Activated CD8-positive, alpha-beta memory T cell treated with anti-CD3 and anti-CD28 coated beads for 36 hours (primary cell): ENCODE data around the gene KMT2B. TPM values are rescaled to one million over a fixed set of nuclear protein-coding genes. Genes with fewer than 3 reads are reported as not detected.

Experiments used
- CTCF ChIA-PET: fragments of 350-600 bp; sonication (Branson Sonifier 250); formaldehyde crosslinking; loops from one replicate; lab custom pipeline; 2021; ENCODE audit warnings: antibody characterized with exemption; lab: Charles Lee
- POLR2A ChIA-PET: fragments of 350-600 bp; sonication (Branson Sonifier 250); formaldehyde crosslinking; loops from one replicate; lab custom pipeline; 2021; ENCODE audit warnings: antibody characterized with exemption; lab: Charles Lee
- total RNA-seq, 2 experiments: library from RNA; stranded (reverse); gene quantifications; one replicate each; pipeline ENCODE4 v1.2.3, GENCODE V29; 2021

The KMT2B gene
- total RNA-seq, 2 experiments from 2014 or later, result 52.0 to 53.1 TPM

- ChIA-PET CTCF (no interaction called here), POLR2A (interaction anchor here (2.1 kb wide), 1 partner anchor 33 kb away, joined by 6 read pairs; the partner anchor contains the start of genes PSENEN and U2AF1L4)
These were observed 60.2 kb downstream of the KMT2B start for GRCh38 chr19:35777961-35778360.

- CTCF ChIA-PET, result no interaction called here
- POLR2A ChIA-PET, result interaction anchor here (0.6 kb wide), 1 partner anchor 21 kb away, joined by 4 read pairs; no protein-coding TSS in a partner anchor
These were observed 61.2 kb downstream of the KMT2B start for GRCh38 chr19:35779033-35779432.

GRCh38 chr19:35780058-35780457 is 62.3 kb downstream of the KMT2B start:
- POLR2A ChIA-PET, result no interaction called here
- CTCF ChIA-PET, result no interaction called here

GRCh38 chr19:35780717-35781116 is 62.9 kb downstream of the KMT2B start:
- ChIA-PET POLR2A (no interaction called here), CTCF (no interaction called here)

GRCh38 chr19:35781650-35782049 is 63.8 kb downstream of the KMT2B start:
- CTCF ChIA-PET, result no interaction called here
- POLR2A ChIA-PET, result no interaction called here

GRCh38 chr19:35782589-35782988 is 64.8 kb downstream of the KMT2B start:
- POLR2A ChIA-PET, result no interaction called here
- CTCF ChIA-PET, result no interaction called here

- POLR2A ChIA-PET, result interaction anchor here (0.6 kb wide), 1 partner anchor 86 kb away, joined by 8 read pairs; no protein-coding TSS in a partner anchor
- CTCF ChIA-PET, result no interaction called here
These were observed 65.9 kb downstream of the KMT2B start for GRCh38 chr19:35783469-35784434.

- CTCF ChIA-PET, result no interaction called here
- POLR2A ChIA-PET, result interaction anchor here (0.6 kb wide), 1 partner anchor 87 kb away, joined by 8 read pairs; no protein-coding TSS in a partner anchor
These were observed 66.9 kb downstream of the KMT2B start for GRCh38 chr19:35784503-35785338.

GRCh38 chr19:35785339-35785627 is 67.5 kb downstream of the KMT2B start:
- ChIA-PET CTCF (no interaction called here), POLR2A (no interaction called here)

GRCh38 chr19:35786299-35787160 is 68.7 kb downstream of the KMT2B start:
- POLR2A ChIA-PET, result no interaction called here
- CTCF ChIA-PET, result no interaction called here

GRCh38 chr19:35787227-35787799 is 69.5 kb downstream of the KMT2B start:
- CTCF ChIA-PET, result no interaction called here
- POLR2A ChIA-PET, result no interaction called here

Other genes starting within 250 kb of the KMT2B start
- gene KRTDAP, start 227.5 kb upstream of the KMT2B start, total RNA-seq, result not detected
- gene DMKN, start 204.4 kb upstream of the KMT2B start, total RNA-seq, result 1 to 10 TPM in 1 of 2 experiments, under 1 TPM in 1; 0.65 to 2.0 TPM
- gene SBSN, start 189.7 kb upstream of the KMT2B start, total RNA-seq, result not detected
- not detected for gene GAPDHS, start 184.5 kb upstream of the KMT2B start, total RNA-seq
- gene TMEM147, start 172.4 kb upstream of the KMT2B start, total RNA-seq, result 100 to 1,000 TPM; 106 to 110 TPM
- gene ATP4A, start 154.3 kb upstream of the KMT2B start, total RNA-seq, result not detected
- not detected for gene PMIS2, start 131.8 kb upstream of the KMT2B start, total RNA-seq
- gene HAUS5, start 105.3 kb upstream of the KMT2B start, total RNA-seq, result 10 to 100 TPM; 38.8 to 40.9 TPM
- 100 to 1,000 TPM; 102 to 104 TPM for gene RBM42, start 89.0 kb upstream of the KMT2B start, total RNA-seq
- gene ETV2, start 76.3 kb upstream of the KMT2B start, total RNA-seq, result 1 to 10 TPM; 2.0 to 2.1 TPM
- gene COX6B1, start 69.7 kb upstream of the KMT2B start, total RNA-seq, result 100 to 1,000 TPM; 426 to 431 TPM
- under 1 TPM; 0.23 to 0.38 TPM for gene UPK1A, start 51.5 kb upstream of the KMT2B start, total RNA-seq
- gene ZBTB32, start 13.4 kb upstream of the KMT2B start, total RNA-seq, result 100 to 1,000 TPM; 278 to 282 TPM
- gene IGFLR1, start 24.4 kb downstream of the KMT2B start, total RNA-seq, result 10 to 100 TPM; 82.6 to 85.6 TPM
- gene U2AF1L4, start 27.4 kb downstream of the KMT2B start, total RNA-seq, result 10 to 100 TPM; 24.9 to 26.6 TPM
- gene PSENEN, start 27.6 kb downstream of the KMT2B start, total RNA-seq, result 10 to 100 TPM; 50.8 to 53.4 TPM
- gene LIN37, start 30.6 kb downstream of the KMT2B start, total RNA-seq, result 10 to 100 TPM in 1 of 2 experiments, 1 to 10 TPM in 1; 7.3 to 10.5 TPM
- under 1 TPM in 1 of 2 experiments, not detected in 1; 0.21 TPM for gene HSPB6, start 39.0 kb downstream of the KMT2B start, total RNA-seq
- 10 to 100 TPM; 33.7 to 37.0 TPM for gene PROSER3, start 40.2 kb downstream of the KMT2B start, total RNA-seq
- gene ARHGAP33, start 57.6 kb downstream of the KMT2B start, total RNA-seq, result 10 to 100 TPM; 12.0 to 16.5 TPM
- not detected for gene PRODH2, start 94.8 kb downstream of the KMT2B start, total RNA-seq
- gene NPHS1, start 134.5 kb downstream of the KMT2B start, total RNA-seq, result not detected
- gene KIRREL2, start 138.9 kb downstream of the KMT2B start, total RNA-seq, result 1 to 10 TPM; 1.0 TPM
- gene APLP1, start 150.6 kb downstream of the KMT2B start, total RNA-seq, result 1 to 10 TPM in 1 of 2 experiments, under 1 TPM in 1; 0.61 to 1.7 TPM
- gene NFKBID, start 182.5 kb downstream of the KMT2B start, total RNA-seq, result 10 to 100 TPM; 80.2 to 85.9 TPM
- 10 to 100 TPM; 63.0 to 66.2 TPM for gene HCST, start 184.5 kb downstream of the KMT2B start, total RNA-seq
- gene TYROBP, start 190.3 kb downstream of the KMT2B start, total RNA-seq, result not detected
- gene LRFN3, start 218.4 kb downstream of the KMT2B start, total RNA-seq, result 10 to 100 TPM; 11.8 TPM